Smooth muscle cell (in vitro differentiated cells): ENCODE results near the gene NOVA1. TPM values are rescaled to one million over a fixed set of nuclear protein-coding genes. Genes with fewer than 3 reads are reported as not detected.
A peak's percentile ranks its signal among the peaks of the same experiment; 100 is the strongest.

Experiments
- DNase-seq: peaks from one replicate; lab custom pipeline; 2025; ENCODE audit not compliant: unreplicated experiment; lab: John Stamatoyannopoulos, UW
- H2AFZ ChIP-seq: fragments of 200-600 bp; sonication (generic); 2 replicates; pipeline ENCODE4 v1.6.0; 2016; ENCODE audit warnings: antibody characterized with exemption, low read depth, mild to moderate bottlenecking
- H3F3A ChIP-seq: fragments of 200-600 bp; sonication (generic); 2 replicates; pipeline ENCODE4 v1.6.0; 2017; ENCODE audit warnings: antibody characterized with exemption, low read depth
- H3K27ac ChIP-seq: fragments of 200-600 bp; sonication (generic); 2 replicates; pipeline ENCODE4 v1.5.1; 2016; ENCODE audit warnings: low read depth, mild to moderate bottlenecking
- H3K27me3 ChIP-seq: fragments of 200-600 bp; sonication (generic); 2 replicates; pipeline ENCODE4 v1.6.1; 2016; ENCODE audit warnings: low read depth, mild to moderate bottlenecking
- H3K36me3 ChIP-seq: fragments of 200-600 bp; sonication (generic); 2 replicates; pipeline ENCODE4 v1.5.1; 2016; ENCODE audit warnings: low read depth
- H3K4me1 ChIP-seq: fragments of 200-600 bp; sonication (generic); 2 replicates; pipeline ENCODE4 v1.5.1; 2016; ENCODE audit warnings: low read depth
- H3K4me2 ChIP-seq: fragments of 200-600 bp; sonication (generic); 2 replicates; pipeline ENCODE4 v1.6.0; 2016; ENCODE audit warnings: mild to moderate bottlenecking
- H3K4me3 ChIP-seq: fragments of 200-600 bp; sonication (generic); 2 replicates; pipeline ENCODE4 v1.5.1; 2016; ENCODE audit warnings: mild to moderate bottlenecking
- H3K79me2 ChIP-seq: fragments of 200-600 bp; sonication (generic); 2 replicates; pipeline ENCODE4 v1.6.0; 2016; ENCODE audit warnings: low read depth, mild to moderate bottlenecking
- H3K9ac ChIP-seq: fragments of 200-600 bp; sonication (generic); 2 replicates; pipeline ENCODE4 v1.6.0; 2016; ENCODE audit warnings: low read depth
- H3K9me3 ChIP-seq: fragments of 200-600 bp; sonication (generic); replicated peaks from 2 replicates; pipeline ENCODE4 v1.5.1; 2016; ENCODE audit warnings: low read depth
- H4K20me1 ChIP-seq: fragments of 200-600 bp; sonication (generic); 2 replicates; pipeline ENCODE4 v1.6.0; 2016; ENCODE audit warnings: low read depth
- CTCF ChIP-seq: fragments of 200-600 bp; sonication (generic); IDR thresholded peaks from 2 replicates; pipeline ENCODE4 v1.5.1; 2017; ENCODE audit warnings: borderline replicate concordance, mild to moderate bottlenecking, antibody characterized with exemption; ENCODE audit not compliant: insufficient read depth, poor library complexity, severe bottlenecking
- WGBS: methylation state at CpG from one replicate; pipeline ENCODE4 v1.1.7; 2016; ENCODE audit warnings: low lambda C conversion rate; 5-methylcytosine and 5-hydroxymethylcytosine counted together
- polyA plus RNA-seq: library from polyadenylated mRNA; unstranded; fragments of >200 nt; fragmentation: Nextera tagmentation; extraction: Ambion mirVana; gene quantifications from 2 replicates; pipeline ENCODE4 v1.2.1, GENCODE V29; 2016
- total RNA-seq: library from RNA; depleted of rRNA; stranded (reverse); fragments of >200 nt; gene quantifications from 2 replicates; pipeline ENCODE4 v1.2.3, GENCODE V29; 2014

NOVA1 gene
- total and polyA plus RNA-seq, 2 experiments from 2014 or later: 1.2 to 4.6 TPM

- H3K4me3 ChIP-seq: peak overlapping the region; percentile 90
- H3K9me3 ChIP-seq: no peaks in the 10 kb centered on the region
- H3K27me3 ChIP-seq: peaks cover 45% of the 10 kb centered on the region
- H3K36me3 ChIP-seq: no peaks in the 10 kb centered on the region
- H3K9ac ChIP-seq: no peak overlapping the region
- DNase-seq: no peak
- H3K4me2 ChIP-seq: peak overlapping the region; percentile 92
- no peaks in the 10 kb centered on the region for H4K20me1 ChIP-seq
- WGBS: 2% methylated on average over 14 of the region's 33 CpGs
- H3K79me2 ChIP-seq: no peaks in the 10 kb centered on the region
- peak overlapping the region; percentile 98 for H2AFZ ChIP-seq
- H3F3A ChIP-seq: no peaks in the 10 kb centered on the region
- no peak for TF ChIP-seq CTCF
- H3K27ac ChIP-seq: peak overlapping the region; percentile 39
- H3K4me1 ChIP-seq: no peaks in the 10 kb centered on the region
These were observed 703 bp downstream of the NOVA1 start for GRCh38 chr14:26597071-26597588.

- H3K4me2 ChIP-seq: peak overlapping the region; percentile 92
- H2AFZ ChIP-seq: peak overlapping the region; percentile 98
- peak overlapping the region; percentile 90 for H3K4me3 ChIP-seq
- no peaks in the 10 kb centered on the region for H4K20me1 ChIP-seq
- no peaks in the 10 kb centered on the region for H3K36me3 ChIP-seq
- no peak for TF ChIP-seq CTCF
- no peak overlapping the region for H3K27ac ChIP-seq
- H3K27me3 ChIP-seq: peaks cover 45% of the 10 kb centered on the region
- WGBS: 1% methylated on average over 21 of the region's 21 CpGs
- no peak overlapping the region for H3K9ac ChIP-seq
- H3F3A ChIP-seq: no peaks in the 10 kb centered on the region
- no peaks in the 10 kb centered on the region for H3K79me2 ChIP-seq
- DNase-seq: no peak
- H3K4me1 ChIP-seq: no peaks in the 10 kb centered on the region
- no peaks in the 10 kb centered on the region for H3K9me3 ChIP-seq
These were observed 1.2 kb downstream of the NOVA1 start for GRCh38 chr14:26596543-26597061.

GRCh38 chr14:26595926-26596542, 1.8 kb downstream of the NOVA1 start:
- Histone ChIP-seq H3K36me3 (no peaks in the 10 kb centered on the region), H3K4me2 (peak overlapping the region; percentile 92), H3K79me2 (no peaks in the 10 kb centered on the region), H2AFZ (peak overlapping the region; percentile 98), H4K20me1 (no peaks in the 10 kb centered on the region), H3K27ac (no peak overlapping the region), H3K9ac (no peak overlapping the region), H3K4me3 (peak overlapping the region; percentile 90), H3F3A (no peaks in the 10 kb centered on the region), H3K4me1 (no peaks in the 10 kb centered on the region), H3K9me3 (no peaks in the 10 kb centered on the region), H3K27me3 (peaks cover 44% of the 10 kb centered on the region)
- TF ChIP-seq CTCF: no peak
- no peak for DNase-seq
- WGBS: 20% methylated on average over 8 of the region's 8 CpGs
